Measurements from ENCODE around the gene AUP1.
"Not testable (repeated sequence)": the region's sequence is repeated elsewhere in the genome, so short reads cannot be mapped to it uniquely, and the experiment has no call there.

The AUP1 gene

DNA sequence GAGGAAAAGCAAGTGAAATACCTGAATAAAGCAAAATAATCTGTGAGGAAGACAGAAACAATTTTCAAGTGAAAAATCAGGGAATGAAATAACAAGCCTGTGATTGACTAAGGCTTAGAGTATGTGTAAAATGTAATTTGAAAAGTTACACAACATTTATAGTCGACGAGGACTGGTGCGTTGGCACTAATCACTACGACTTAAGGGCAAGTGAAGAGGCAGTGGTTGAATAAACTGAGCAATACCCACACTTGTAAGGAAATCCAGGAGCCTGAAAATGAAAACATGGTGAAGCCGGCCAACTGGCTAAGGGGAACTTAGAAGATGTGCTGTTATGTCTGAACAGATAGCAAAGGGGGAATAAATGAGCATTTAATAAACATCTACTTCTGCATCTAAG lies 38.4 kb upstream of the AUP1 start:
- H3K27ac ChIP-seq = no peak overlapping the region
- no peaks in the 10 kb centered on the region for H3K9me3 ChIP-seq

DNA sequence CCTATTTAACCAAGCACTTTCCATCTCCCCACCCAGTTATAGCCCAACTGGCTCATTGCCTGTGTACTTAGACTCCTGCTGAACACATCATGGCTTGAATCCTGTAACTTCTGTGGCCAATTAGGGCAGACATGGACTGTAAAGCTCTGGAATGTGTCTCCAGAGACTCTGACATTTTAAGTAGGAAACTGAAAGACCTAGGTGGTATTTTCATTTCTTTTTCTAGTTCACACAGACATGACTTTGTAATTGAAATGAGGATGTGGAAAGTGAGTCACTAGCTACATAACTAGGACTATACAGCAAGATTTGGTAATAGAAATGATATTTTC lies 37.2 kb upstream of the AUP1 start:
- no peaks in the 10 kb centered on the region for H3K27me3 ChIP-seq
- H3K36me3 ChIP-seq = no peaks in the 10 kb centered on the region
- TF ChIP-seq, protein P1, sequence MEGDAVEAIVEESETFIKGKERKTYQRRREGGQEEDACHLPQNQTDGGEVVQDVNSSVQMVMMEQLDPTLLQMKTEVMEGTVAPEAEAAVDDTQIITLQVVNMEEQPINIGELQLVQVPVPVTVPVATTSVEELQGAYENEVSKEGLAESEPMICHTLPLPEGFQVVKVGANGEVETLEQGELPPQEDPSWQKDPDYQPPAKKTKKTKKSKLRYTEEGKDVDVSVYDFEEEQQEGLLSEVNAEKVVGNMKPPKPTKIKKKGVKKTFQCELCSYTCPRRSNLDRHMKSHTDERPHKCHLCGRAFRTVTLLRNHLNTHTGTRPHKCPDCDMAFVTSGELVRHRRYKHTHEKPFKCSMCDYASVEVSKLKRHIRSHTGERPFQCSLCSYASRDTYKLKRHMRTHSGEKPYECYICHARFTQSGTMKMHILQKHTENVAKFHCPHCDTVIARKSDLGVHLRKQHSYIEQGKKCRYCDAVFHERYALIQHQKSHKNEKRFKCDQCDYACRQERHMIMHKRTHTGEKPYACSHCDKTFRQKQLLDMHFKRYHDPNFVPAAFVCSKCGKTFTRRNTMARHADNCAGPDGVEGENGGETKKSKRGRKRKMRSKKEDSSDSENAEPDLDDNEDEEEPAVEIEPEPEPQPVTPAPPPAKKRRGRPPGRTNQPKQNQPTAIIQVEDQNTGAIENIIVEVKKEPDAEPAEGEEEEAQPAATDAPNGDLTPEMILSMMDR (IDR thresholded peaks at IDR 0.05) = no peak
- no peaks in the 10 kb centered on the region for H3K9me3 ChIP-seq
- H3K27ac ChIP-seq = no peak overlapping the region
- H3K4me1 ChIP-seq (ENCODE audit: control insufficient read depth in 1 of 2, insufficient read depth in 1 of 2, low read depth in 1 of 2, low read length in 1 of 2) = peaks cover 17 to 19% of the 10 kb centered on the region in 2 experiments
- no peak overlapping the region for H3K4me3 ChIP-seq (ENCODE audit: low read depth in 1 of 2, low read length in 1 of 2)

More for the DNA sequence above, 38.4 kb upstream of the AUP1 start:
- Histone ChIP-seq H3K27me3 (no peaks in the 10 kb centered on the region), H3K36me3 (no peaks in the 10 kb centered on the region), H3K4me1 (ENCODE audit: control insufficient read depth in 1 of 2, insufficient read depth in 1 of 2, low read depth in 1 of 2, low read length in 1 of 2) (peaks cover 6 to 9% of the 10 kb centered on the region in 2 experiments), H3K4me3 (ENCODE audit: low read depth in 1 of 2, low read length in 1 of 2) (no peak overlapping the region)
- TF ChIP-seq, protein P1 (IDR thresholded peaks at IDR 0.05) = no peak

GRCh38 chr2:74566076-74566753 lies 36.7 kb upstream of the AUP1 start:
- H3K27me3 ChIP-seq = no peaks in the 10 kb centered on the region
- H3K9me3 ChIP-seq = no peaks in the 10 kb centered on the region
- H3K36me3 ChIP-seq = no peaks in the 10 kb centered on the region
- no peak overlapping the region for H3K4me3 ChIP-seq (ENCODE audit: low read depth in 1 of 2, low read length in 1 of 2)
- no peak overlapping the region for H3K27ac ChIP-seq
- H3K4me1 ChIP-seq (ENCODE audit: control insufficient read depth in 1 of 2, insufficient read depth in 1 of 2, low read depth in 1 of 2, low read length in 1 of 2) = peaks cover 14 to 17% of the 10 kb centered on the region in 2 experiments
- TF ChIP-seq, protein P1 (IDR thresholded peaks at IDR 0.05) = no peak

DNA sequence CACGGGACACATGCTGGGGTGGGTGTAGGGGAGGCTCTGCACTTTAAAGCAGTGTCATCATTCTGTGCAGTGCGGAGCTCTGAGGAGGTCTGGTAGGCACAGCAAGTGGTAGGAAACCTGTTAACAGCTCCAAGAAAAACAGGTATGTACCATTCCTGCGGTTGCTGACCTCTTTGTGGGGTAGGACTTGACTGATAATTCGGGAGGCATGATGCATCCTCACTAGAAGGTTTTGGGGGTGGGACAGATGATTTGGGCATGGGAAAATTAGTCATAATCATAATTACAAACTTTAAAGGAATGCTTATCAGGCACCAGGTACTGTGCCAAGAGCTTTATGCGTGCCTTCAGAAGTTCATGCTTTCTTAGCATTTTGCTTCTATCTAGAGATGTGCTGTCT lies 34.7 kb upstream of the AUP1 start:
- Histone ChIP-seq H3K4me3 (ENCODE audit: low read depth in 1 of 2, low read length in 1 of 2) (no peak overlapping the region), H3K36me3 (no peaks in the 10 kb centered on the region), H3K27ac (no peak overlapping the region), H3K9me3 (no peaks in the 10 kb centered on the region), H3K4me1 (ENCODE audit: control insufficient read depth in 1 of 2, insufficient read depth in 1 of 2, low read depth in 1 of 2, low read length in 1 of 2) (peaks cover 26 to 27% of the 10 kb centered on the region in 2 experiments), H3K27me3 (no peaks in the 10 kb centered on the region)
- TF ChIP-seq, protein P1 (IDR thresholded peaks at IDR 0.05) = no peak

- Histone ChIP-seq H3K4me1 (ENCODE audit: control insufficient read depth in 1 of 2, insufficient read depth in 1 of 2, low read depth in 1 of 2, low read length in 1 of 2) (peaks cover 46% of the 10 kb centered on the region in 2 experiments), H3K9me3 (no peaks in the 10 kb centered on the region), H3K27ac (peak overlapping the region; percentile 18), H3K27me3 (no peaks in the 10 kb centered on the region), H3K36me3 (peaks cover 8% of the 10 kb centered on the region), H3K4me3 (ENCODE audit: low read depth in 1 of 2, low read length in 1 of 2) (no peak overlapping the region)
- TF ChIP-seq, protein P1 (IDR thresholded peaks at IDR 0.05) = no peak
Measured at GRCh38 chr2:74562126-74562775, 32.7 kb upstream of the AUP1 start.

DNA sequence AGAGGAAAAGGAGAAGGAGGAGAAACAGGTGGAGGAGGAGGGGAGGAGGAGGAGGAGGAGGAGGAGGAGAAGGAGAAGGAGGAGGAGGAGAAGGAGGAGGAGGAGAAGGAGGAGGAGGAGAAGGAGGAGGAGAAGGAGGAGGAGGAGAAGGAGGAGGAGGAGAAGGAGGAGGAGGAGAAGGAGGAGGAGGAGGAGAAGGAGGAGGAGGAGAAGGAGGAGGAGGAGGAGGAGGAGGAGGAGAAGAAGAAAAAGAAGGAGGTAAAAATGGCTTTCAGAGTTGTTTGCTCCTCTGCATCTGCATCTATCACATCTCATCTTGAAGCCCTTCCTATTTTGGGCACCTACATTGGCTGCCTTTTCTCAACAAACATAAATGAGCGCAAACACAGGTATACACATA lies 31.5 kb upstream of the AUP1 start:
- not testable (repeated sequence) for H3K27me3 ChIP-seq; H3K9me3 ChIP-seq; H3K4me3 ChIP-seq (ENCODE audit: low read depth in 1 of 2, low read length in 1 of 2)
- Histone ChIP-seq H3K4me1 (ENCODE audit: control insufficient read depth in 1 of 2, insufficient read depth in 1 of 2, low read depth in 1 of 2, low read length in 1 of 2) (peaks cover 58 to 59% of the 10 kb centered on the region in 2 experiments), H3K27ac (peak overlapping the region; percentile 85), H3K36me3 (peaks cover 18% of the 10 kb centered on the region)
